Right kidney (tissue), 9 donors: ENCODE measurements around the gene ZNF185.

Experiments used
- DNase-seq: peaks from one replicate; pipeline ENCODE4 v3.0.0-alpha.2; 2016
- long read RNA-seq, 8 donors: transcript quantifications; one replicate each; lab custom pipeline, GENCODE V29; 2026

Gene ZNF185
- long read RNA-seq, donor 1, result 0 reads
- long read RNA-seq, donor 2, result 0 reads
- long read RNA-seq, donor 3, result 0 reads
- long read RNA-seq, donor 4, partial matches to known transcripts, result 5 of 5 reads
- long read RNA-seq, donor 4, other reads (novel, unspliced or antisense), result 0 of 5 reads
- long read RNA-seq, donor 5, partial matches to known transcripts, result 19 of 19 reads
- long read RNA-seq, donor 5, other reads (novel, unspliced or antisense), result 0 of 19 reads
- long read RNA-seq, donor 6, partial matches to known transcripts, result 5 of 5 reads
- long read RNA-seq, donor 6, other reads (novel, unspliced or antisense), result 0 of 5 reads
- long read RNA-seq, donor 7, partial matches to known transcripts, result 44 of 44 reads
- long read RNA-seq, donor 7, other reads (novel, unspliced or antisense), result 0 of 44 reads
- long read RNA-seq, donor 8, result 0 reads

GRCh38 chrX:152897222-152898131 lies at the start of gene ZNF185:
Gene ZNF185, plus strand, starts transcription at chrX:152898067. Its CDS starts 16,423 bp downstream, at chrX:152914490.
- no peak for DNase-seq

DNA sequence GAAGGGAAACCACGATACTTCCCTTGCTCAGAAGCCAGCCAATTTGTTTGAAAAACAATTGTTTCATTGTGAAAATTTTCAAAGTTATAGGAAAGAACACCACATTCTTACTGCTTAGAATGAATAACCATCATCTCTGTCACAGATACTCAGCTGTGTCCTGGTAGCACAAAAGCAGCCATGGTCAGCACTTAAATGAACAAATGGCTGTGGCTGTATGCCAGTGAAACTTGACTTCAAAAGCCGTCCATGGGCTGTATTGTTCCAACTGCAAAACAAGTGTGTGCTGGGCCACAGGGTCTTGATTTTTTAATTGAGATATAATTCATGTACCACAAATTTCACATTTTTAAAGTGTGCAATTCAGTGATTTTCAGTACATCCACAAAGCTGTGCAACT lies 47.4 kb upstream of the ZNF185 start:
- no peak for DNase-seq

DNA sequence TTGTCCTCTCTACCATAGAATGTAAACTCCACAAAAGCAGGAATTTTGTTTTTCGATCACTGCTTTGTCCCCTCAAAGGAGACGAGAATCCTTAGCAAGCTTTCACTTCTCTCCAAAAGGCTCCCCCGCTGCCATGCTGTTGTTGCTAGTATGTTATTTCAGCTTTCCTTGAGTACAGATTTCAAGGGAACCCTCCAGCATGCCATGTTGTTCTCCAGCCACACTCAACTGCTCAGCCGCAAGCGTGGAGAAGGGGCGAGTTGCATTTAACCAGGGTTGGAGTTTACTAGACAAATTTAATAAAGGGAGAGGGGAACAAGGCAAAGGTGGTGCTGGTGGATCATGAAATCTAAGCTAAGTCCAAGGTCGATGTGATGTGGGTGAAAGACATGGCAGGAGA lies 43.9 kb upstream of the ZNF185 start:
- no peak for DNase-seq

GRCh38 chrX:152861116-152861515 lies 36.8 kb upstream of the ZNF185 start:
- DNase-seq, result no peak

GRCh38 chrX:152861826-152862225 lies 36.0 kb upstream of the ZNF185 start:
- no peak for DNase-seq

- no peak for DNase-seq
Measured at GRCh38 chrX:152865232-152865920, 32.5 kb upstream of the ZNF185 start.

- DNase-seq, result no peak
Measured at GRCh38 chrX:152866386-152866785, 31.5 kb upstream of the ZNF185 start.

GRCh38 chrX:152869972-152870371 lies 27.9 kb upstream of the ZNF185 start:
- DNase-seq, result no peak

DNA sequence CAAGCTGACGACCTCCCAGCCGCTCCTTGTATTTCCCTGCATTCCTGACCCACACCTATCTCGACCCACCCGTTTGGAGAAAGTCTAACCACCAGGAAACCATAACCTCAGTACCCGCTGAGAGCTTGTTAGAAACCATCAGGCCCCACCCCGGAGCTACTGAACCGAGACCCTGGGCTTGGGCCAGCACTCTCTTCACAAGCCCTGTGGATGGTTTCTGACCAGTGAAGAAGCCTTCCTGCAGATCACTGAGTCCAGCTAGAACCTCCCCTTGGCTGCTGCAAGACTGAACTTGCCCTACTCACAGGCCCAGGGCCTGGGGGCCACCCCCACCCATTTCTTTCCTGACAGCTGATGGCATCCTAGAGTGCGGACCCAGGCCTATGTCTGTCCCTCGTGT lies 26.6 kb upstream of the ZNF185 start:
- DNase-seq, result no peak

- DNase-seq, result no peak
Measured at GRCh38 chrX:152872522-152872921, 25.3 kb upstream of the ZNF185 start.

- no peak for DNase-seq
Measured at GRCh38 chrX:152873361-152873760, 24.5 kb upstream of the ZNF185 start.

DNA sequence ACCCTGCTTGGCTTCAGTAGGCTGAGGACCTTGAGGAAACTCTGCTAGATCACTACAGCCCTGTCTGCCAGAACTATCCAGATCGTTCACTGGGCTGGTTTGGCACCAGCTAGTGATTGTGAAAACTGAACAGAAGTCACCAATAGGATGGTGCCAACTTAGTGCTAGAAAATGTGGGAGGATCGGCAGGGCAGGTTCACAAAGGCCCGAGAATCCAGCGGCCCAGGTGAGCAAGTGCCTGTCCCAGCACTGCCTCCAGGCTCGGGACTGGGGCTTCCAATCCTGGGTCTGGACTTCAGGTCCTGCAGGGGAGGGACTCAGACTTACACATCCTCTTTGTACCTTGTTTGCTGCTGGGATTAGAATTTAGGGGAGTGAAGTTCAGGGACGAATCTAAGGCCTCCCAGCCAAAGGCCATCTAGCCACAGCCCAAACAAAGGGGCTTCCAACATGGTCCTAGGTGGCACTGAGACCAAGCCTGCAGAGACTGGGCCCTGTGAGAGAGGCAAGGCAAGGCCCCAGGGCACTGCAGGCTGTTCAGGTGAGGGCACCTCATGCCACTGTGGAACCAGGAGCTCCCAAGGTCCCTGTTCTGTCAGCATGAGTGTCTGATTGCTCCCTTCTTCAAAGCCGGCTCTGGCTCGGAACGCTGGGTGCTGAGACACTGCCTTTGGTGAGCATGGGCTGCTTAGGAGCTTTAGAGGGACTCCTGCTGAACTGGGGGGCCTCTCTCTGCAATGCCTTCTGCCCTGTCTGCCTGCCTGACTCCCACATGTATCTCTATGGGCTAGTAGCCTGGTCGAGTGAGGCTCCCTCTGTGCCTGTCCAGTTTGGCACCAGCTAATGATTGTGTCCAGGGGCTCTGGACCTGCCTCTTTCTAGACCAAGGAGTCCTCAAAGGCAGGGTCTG lies 20.7 kb upstream of the ZNF185 start:
- DNase-seq, result no peak

DNA sequence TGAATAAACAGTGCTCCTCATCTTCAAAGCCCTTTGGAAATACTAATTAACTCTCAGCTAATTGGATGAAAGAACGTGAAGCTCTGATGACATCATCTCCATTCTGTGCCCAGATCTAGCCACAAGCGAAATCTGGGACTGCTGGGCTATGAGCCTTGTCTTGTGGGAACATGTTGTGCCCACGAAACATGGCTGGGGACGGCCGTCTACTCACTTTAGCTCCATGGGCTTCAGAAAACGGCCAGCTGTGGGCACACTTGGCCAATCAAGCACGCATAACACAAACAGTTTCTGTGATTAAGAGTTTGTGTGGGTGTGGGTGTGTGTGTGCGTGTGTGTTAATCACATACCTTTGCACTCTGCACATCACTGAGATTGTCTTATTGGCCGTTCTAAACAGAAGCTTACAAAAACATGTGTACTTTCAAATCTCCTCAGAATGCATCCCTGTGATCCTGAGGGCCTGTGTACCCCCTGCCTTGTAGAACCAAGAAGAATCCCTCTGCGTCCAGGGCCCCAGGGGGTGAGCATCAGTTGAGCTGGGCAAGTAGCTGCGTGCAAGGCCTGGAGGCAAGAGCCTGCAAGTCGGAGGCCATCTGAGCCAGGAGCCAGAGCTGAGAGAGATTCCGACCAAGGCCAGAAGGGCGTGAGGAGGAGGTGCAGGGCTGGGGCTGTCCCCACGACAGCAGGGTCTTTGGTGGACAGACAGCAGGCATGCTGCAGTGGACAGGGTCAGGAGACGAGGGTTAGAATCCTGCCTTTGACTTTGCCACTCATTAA lies 18.7 kb upstream of the ZNF185 start:
- DNase-seq, result no peak

DNA sequence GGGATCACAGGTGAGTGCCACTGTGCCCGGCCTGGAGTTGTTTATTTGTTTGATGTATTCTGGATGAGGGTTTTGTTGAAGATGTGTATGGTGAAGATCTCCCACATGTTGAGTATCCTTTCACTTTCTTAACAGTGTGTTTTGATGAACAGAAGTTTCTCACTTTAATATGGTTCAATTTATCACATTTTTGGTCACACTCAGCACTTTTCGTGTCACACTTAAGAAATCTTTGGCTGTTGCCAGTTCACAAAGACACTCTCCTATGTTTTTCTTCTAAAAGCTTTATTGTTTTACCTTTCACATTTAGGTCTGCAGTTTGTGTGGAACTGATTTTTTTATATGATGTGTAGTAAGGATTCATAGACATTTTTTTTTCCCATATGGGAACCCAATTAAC lies 16.6 kb upstream of the ZNF185 start:
- no peak for DNase-seq

- DNase-seq, result no peak
Measured at GRCh38 chrX:152884171-152884570, 13.7 kb upstream of the ZNF185 start.

DNA sequence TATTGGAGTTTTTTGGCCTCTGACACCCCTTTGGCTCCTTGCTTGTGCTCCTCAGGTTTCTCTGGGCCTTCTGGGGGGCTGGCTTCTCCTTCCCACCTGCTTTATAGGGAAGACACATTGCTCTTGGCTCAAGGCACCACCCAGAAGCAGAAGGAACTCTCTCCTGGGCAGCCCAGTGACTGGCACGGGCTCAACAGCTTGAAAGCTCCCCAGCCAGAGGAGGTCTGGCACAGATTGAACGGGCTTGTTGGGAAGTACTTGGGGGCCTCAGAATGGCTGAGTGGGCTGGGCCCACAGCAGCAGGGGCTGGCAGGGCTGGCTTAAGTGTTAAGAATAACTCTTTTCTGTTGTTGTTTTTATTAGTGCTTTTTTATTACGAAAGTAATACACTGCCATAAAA lies 11.2 kb upstream of the ZNF185 start:
- no peak for DNase-seq

- DNase-seq, result no peak
Measured at GRCh38 chrX:152892499-152892898, 5.4 kb upstream of the ZNF185 start.

DNA sequence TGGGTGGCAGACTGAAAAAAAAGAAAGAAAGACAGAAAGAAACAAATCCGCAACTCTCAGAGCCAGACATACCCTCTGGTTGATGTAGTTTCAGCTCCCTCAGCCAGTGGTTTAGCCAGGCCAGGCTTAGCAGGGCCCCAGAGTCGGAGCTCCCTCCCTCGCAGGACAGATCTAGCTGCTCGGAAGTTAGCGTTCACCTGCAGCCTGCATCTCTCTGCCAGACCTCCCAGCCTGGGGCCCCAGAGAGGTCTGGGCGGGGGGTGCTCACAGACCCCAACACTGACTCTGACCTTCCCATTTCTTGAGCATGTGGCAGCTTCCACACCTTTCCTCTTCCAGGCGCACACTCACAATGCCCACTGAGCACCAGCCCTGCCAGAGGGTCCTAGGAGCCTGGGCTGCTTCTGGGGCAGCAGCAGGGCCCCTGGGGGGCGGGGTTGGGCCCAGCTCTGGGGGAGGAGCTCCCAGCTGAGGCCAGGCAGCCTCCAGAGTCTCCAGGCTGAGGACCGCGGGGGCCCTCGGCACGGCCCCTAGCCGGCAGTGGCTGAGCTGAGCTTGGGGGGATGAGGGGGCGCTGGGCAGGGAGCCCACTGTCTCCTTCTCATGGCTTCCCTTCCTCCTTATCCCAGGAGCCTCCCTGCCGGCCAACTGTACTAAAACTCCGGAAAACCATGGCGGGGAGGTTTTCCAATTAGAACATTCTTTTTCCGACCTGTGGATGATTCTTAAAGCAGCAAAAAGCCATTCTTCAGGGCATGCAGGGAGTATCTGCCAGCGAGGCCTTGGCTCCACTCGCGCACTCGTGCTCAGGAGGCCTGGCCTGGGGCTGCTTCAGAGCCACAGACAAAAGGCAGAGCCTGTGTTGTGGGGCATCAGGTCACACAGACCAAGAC lies 4.6 kb upstream of the ZNF185 start:
- no peak for DNase-seq

DNA sequence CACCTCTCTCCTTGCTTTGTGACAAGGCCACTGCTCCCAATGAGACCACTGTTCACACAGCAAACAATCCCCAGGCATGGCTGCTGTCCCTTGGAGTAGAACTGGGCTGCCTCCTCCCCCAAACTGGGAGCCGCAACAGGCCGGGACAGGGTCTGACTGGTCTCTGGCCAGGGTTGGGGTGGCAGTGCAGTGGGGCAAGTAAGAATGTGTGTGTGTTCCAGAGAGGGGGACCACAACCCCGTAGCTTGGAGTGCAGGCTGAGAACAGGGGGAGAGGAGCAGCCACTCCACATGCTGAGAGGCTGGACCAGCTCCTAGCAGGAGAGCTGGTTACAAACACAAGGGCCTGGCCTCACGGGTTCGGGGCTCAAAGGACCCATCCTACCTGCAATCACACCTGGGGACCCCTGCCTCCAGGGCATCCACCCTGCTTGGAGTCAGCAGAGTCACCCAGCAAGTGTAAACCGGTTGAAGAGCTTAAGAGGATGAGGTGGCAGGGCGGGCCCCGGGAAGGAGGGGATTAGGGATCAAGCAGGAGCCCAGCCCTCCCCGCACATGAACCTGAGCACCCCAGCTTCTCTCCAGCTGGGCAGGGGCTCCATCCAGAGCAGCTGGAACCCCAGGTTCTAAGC lies 3.8 kb upstream of the ZNF185 start:
- DNase-seq, result no peak
